Measurements from ENCODE around the gene SELENOK.

SELENOK gene

DNA sequence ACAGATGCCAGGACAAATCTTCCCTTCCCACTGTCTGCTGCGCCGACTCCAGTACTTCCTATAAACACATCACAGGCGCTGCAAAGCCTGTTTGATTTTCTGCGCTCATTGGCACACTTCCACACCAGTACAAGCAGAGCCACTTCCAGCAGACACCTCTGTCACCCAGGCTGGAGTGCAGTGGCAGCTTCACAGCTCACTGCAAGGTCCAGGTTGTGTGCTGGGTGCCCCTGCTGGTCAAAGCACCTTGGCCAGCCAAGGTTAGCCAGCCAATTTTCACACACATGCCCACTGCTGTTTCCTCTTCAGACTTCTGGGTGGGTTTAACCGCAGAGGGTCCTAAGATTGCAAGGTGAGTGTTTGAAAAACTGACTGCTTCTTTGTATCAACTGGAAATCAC lies 50.4 kb downstream of the SELENOK start:
- no peak for DNase-seq

- no peak for DNase-seq
Measured at GRCh38 chr3:53837331-53837730, 54.3 kb downstream of the SELENOK start.

- DNase-seq: no peak
Measured at GRCh38 chr3:53836084-53836872, 55.4 kb downstream of the SELENOK start.

GRCh38 chr3:53835257-53835656 lies 56.4 kb downstream of the SELENOK start:
- DNase-seq: no peak

- DNase-seq: no peak
Measured at GRCh38 chr3:53834429-53835095, 57.1 kb downstream of the SELENOK start.

All from right hindlimb (tissue), 1 donor.